HG03196 (cell line): ENCODE results near the gene HABP4.

ENCODE experiments used
- ATAC-seq: cut with Tn5 transposase; IDR thresholded peaks from one replicate; pipeline ENCODE4 v1.9.1; 2021; ENCODE audit not compliant: unreplicated experiment

Gene HABP4, protein sequence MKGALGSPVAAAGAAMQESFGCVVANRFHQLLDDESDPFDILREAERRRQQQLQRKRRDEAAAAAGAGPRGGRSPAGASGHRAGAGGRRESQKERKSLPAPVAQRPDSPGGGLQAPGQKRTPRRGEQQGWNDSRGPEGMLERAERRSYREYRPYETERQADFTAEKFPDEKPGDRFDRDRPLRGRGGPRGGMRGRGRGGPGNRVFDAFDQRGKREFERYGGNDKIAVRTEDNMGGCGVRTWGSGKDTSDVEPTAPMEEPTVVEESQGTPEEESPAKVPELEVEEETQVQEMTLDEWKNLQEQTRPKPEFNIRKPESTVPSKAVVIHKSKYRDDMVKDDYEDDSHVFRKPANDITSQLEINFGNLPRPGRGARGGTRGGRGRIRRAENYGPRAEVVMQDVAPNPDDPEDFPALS

DNA sequence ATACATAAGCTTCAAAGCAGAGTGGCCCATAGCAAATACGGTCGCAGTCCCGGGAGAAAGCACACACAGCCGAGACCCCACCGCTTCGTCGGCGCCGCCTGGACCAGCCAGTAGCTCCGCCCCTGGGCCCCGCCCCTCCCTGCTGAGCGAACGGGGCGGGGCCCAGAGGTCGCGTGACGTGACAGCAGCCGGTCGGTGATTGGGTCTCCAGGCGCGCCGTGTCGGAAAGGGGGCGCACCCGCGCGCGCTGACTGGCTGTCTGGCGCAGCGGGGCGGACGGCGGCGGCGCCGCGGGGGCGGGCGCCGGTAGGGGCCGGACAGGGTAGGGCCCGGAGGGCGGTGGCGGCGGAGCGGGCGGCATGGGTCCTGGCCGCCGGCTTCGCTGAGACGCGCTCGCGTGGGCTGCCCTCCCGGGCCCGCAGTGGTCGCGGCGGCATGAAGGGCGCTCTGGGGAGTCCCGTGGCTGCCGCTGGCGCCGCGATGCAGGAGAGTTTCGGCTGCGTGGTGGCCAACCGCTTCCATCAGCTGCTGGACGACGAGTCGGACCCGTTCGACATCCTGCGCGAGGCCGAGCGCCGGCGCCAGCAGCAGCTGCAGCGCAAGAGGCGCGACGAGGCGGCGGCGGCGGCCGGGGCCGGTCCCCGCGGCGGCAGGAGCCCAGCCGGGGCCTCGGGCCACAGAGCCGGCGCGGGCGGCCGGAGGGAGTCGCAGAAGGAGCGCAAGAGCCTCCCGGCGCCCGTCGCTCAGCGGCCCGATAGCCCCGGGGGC is at the start of gene HABP4:
HABP4 (plus strand) TSS at position 325 of the 768 bp plus-strand sequence; CDS start at position 436, 111 bp downstream.
- peak; percentile 93 for ATAC-seq

DNA sequence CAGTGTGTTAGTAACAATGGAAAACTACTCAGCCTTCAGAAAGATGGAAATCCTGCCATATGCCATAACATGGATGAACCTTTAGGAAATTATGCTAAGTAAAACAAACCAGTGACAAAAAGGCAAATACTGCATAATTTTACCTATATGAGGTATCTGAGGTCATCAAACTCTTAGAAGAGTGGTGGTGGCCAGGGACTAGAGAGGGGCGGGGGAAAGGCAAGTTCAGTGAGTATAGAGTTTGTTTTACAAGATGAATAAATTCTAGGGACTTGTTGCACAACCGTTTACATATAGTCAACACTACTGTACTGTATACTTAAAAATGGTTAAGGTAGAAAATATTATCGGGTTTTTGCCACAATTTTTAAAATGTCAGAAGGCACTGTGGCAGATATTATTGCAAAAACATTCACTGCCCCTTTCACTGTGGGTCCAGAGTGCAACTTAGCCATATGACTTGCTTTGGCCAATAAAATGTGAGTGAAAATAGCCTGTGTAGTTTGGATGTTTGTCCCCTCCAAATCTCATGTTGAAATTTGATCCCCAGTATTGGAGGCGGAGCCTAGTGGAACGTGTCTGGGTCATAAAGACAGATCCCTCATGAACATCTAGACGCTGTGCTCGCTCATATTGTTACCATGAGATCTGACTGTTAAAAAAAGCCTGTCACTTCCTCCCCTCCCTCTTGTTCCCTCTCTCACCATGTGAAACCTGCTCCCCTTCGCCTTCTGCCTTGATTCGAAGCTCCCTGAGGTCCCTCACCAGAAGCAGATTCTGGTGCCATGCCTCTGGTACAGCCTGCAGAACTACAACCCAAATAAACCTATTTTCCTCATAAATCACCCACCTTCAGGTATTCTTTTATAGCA is 41.3 kb upstream of the HABP4 start:
- no peak for ATAC-seq

DNA sequence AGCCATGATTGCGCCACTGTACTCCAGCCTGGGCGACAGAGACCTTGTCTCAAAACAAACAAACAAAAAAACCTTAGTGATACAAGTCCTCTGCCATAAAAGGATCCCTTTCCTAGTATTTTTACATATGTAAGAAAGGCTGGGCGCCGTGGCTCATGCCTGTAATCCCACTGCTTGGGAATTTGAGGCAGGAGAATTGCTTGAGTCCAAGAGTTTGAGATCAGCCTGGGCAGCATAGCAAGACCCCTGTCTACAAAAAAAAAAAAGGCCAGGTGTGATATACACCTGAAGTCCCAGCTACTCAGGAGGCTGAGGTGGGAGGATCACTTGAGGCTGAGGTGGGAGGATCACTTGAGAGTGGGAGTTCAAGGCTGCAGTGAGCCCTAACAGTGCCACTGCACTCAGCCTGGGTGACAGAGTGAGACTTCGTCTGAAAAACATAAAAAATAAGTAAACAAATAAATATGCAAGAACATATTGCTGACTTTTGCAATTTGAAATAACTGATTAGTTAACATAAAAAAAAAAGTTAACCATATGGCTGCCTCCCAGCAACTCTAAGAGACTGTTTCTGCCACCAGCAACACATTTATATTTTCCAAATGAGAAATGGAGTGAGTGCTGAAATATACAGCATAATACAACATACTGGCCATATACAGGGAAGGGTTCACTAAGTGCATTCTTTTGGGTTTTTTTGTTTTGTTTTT is 38.7 kb upstream of the HABP4 start:
- ATAC-seq: no peak

DNA sequence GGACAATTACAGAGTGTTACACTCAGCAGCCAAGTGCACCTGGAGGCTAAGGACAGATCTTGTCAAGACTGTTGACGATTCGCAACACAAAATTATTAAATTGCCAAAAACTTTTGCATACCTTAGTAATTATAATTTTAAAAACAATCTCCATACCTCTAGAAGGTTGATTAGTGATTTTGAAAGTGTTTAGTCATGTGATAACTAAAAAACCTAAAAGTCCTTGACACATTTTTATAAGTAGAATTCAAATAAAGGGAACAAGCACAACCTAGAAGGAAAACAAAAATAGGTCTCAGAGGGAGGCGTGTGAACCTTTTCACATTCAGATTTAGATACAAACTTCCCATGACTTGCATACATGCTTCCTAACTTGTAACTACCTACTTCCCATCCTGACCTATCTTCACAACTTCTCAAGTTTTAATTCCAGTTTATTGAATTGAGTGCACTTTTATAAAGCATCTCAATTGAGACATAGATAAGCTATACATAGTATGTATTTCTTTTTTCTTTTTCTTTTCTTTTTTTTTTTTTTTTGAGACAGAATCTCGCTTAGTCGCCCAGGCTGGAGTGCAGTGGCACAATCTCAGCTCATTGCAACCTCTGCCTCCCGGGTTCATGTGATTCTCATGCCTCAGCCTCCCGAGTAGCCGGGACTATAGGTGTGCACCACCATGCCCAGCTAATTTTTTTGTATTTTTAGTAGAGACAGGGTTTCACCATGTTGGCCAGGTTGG is 37.6 kb upstream of the HABP4 start:
- no peak for ATAC-seq

DNA sequence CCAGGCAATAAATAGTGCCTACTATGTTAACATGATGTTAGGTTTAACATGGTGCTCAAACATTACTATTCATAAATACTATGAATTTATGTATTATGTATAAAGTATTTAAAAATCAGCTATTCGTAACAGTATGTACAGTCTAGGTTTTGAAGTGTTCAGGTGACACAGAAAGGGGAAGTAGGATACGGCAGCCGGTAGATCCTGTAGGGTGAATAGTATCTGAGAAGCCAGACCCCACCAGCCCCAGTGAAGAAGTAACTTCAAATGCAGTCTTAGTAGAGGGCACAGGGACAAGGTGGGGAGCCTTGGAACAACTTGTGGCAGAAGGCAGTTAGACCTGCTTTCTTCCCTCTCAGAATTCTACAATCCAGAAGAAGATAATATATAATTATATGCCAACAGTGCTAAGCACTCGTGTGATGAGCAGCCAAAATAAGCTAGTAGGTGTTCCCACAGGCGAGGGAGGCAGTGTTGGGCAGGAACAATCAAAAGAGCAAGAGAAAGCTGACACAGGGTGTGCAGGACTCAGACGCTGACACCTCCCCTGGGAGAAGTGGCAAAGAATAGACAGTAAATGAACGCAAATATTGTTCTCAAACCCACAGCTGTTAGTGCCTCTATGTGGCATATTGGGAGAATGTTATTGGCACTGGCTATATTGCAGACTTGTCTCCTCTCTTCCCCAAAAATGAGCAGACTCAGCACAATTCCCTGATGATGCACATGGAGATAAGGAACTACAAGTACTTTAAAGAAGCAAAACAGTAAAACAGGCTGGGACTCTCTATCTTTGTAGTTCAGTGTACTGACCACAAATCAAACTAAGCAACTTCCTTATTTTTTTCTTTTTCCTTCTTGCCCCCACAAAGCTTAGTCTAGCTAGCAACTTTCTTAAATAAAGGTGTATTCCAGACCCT is 36.4 kb upstream of the HABP4 start:
- peak; percentile 23 for ATAC-seq

DNA sequence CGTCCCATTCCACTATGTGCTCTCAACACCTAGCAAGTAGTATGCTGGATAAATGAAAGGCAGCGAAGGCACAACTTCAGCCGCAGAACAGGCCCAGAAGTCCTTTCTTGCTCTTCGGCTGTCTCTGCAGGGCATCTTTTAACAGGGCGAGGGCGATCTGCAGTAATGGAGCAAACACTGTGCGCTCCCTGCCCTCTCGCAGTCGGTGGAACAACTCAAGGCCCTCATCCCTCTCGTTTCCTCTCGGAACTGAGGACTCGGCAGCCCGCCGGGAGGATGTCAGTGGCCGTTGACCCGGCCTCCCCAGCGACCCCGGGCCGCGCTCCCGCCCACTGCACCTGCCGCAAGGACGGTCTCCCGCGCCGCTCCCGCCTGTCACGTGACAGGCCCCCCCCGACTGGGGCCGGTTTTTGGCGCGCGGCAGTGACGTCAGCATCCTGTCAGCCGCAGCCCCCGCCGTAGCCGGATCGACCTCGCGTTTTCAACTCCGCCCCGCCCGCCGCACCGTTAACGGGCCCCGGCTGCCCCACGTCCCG is 32.9 kb upstream of the HABP4 start:
- ATAC-seq: peak; percentile 24

DNA sequence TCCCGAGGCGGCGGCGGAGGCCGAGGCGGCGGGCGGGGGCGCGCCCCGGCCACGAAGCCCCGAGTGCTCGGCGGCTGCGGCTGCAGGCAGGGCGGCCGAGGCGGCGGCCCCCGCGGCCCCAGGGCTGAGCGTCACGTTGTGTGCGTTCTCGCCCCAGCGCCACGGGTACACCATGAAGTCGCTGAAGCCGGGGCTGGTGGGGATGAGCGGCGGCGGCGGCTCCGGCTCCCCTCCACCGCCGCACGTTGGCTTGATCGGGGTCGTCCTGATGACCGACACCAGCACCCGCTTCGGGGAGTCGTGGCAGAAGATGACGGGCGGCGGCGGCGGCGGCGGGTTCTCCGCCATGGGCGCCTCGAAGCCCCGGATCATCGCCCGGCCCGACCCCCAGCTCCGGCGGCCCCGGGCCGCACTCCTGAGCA is 32.3 kb upstream of the HABP4 start:
- no peak for ATAC-seq

DNA sequence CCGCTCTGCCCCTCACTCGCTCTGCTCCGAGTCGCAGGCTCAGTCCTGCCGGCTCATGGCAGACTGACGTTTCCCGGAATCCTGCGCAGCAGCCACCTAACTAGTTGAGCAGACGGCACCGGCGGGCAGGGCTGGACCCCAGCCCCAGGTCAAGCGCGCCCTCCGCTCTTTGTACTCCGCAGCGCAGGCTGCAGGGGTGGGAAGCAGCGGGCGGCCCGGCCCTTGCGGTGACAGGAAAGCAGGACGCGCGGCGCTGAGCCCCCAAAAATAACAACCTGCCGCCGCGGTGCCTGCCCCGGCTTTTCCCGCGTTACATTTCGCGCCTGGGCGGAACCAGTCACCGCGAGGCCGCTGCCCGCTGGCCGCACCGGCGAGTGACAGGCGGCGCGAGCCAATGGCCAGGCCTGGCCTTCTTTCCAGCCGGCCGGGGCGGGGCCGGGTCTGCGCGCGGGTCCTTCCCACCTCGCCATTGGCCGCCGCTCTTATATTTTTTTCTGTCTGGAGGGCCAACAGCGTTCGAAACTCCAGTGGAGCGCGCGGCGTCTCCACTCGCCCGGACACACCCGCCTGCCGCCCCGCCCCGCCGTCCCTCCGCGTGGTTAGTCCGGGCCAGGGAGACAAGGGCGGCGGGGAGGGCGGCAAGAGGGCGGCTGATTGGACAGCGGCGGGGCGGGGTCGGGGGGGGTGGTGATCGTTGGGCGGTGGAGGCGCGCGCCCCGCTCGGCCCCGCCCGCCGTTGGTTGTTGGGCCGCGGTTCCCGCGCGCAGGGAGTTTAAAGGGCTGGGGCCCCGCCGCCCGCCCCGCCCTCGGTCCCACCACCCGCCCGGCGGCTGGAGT is 31.7 kb upstream of the HABP4 start, which contains the start of gene ZNF367:
ZNF367 (minus strand) TSS at position 288 of the 837 bp plus-strand sequence. CDS start 338 bp downstream, outside the sequence.
- peak; percentile 61 for ATAC-seq

DNA sequence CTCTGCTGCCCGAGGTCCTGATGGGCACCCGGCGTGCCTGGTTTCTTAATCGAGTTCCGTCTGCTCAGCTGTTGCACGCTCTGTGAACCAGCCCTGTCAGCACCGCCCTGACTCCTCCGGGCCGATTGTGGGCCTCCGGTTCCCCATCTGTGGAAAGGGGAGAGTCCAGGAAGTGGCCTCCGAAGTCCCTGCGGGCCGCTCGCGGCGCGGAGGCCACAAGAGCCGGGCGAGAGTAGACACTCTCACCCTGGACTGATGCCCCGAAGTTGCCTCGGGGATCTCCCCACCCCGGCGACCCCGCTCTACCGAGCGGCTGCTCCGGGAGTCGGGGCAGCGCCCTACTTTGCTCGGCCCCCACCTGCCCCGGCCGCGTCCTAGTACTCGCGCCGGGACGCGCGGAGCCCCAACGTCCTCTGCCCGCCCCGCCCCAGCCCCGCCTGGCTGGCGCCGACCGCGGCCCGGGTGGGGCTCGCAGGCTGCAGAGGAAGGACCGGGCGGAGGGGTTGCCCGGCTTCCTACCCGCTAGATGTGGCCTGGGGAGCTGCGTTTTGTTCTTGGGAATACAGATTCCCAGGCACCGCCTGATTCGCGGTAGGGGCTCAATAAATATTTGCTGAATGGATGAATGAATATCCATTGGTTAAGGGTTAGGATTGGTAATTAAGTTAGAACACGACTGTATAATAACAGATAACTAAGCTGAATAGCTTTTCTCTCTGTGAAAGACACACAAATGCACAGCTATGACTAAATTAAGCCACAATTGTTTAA is 30.9 kb upstream of the HABP4 start:
- ATAC-seq: peak; percentile 32

DNA sequence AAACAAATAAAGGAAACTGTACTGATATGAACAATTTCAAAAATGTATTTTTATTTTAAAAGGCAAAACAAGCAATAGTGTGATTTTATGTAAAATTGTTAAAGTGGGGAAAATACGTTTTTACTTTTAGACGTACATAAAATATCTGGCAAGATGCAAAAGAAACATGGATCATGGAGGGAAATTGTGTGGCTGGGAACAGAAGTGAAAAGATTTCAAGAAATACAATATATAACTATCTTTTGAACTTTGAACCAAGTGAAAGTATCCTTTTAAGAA is 30.3 kb upstream of the HABP4 start:
- no peak for ATAC-seq

DNA sequence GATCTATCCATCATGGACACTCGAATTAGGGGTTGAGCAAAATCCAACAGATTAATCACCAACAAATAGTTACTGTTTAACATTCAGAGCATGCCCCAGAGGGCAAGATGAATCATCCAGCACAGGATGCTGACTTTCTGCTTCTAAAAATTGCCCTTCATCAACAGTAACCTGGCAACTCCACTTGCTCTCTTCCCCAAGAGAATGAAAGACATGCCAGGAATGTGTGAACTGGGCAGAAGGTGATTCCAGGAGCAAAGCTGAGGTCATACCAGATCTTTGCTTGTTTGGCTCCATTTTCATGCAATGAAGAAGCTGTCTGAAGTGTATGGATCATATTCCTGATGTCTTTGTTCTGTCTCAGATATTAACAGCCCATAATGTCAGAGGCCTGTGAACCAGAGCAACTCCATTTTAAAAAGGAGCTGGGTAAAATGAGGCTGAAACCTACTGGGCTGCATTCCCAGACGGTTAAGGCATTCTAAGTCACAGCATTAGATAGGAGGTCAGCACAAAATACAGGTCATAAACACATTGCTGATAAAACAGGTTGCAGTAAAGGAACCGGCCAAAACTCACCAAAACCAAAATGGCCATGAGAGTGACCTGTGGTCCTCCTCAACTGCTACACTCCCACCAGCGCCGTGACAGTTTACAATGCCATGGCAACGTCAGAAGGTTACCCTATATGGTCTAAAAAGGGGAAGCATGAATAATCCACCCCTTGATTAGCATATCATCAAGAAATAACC is 29.3 kb upstream of the HABP4 start:
- ATAC-seq: no peak

DNA sequence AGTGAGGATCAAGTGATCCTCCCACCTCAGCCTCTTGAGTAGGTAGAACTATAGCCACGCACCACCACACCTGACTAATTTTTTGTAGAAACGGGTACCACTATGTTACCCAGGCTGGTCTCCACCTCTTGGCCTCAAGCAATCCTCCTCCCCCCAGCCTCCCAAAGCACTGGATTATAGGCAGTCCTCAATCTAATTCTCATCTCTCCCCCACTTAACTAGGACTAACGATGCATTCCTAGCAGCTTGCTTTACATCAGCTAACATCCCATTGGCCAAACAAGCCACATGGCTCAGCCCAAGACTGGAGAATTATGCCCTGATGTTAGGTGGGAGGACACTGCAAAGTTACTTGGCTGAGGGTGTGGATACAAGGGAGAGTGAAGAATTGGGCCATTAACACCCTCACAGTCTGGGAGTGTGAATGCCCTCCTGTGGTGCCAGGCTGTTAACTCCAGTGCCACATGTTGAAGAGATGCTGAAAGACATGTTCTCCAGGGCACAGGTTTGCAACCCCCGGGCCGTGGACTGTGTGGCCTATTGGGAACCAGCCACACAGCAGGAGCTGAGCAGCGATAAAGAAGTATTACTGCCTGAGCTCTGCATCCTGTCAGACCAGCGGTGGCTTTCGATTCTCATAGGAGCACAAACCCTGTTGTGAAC is 26.5 kb upstream of the HABP4 start:
- ATAC-seq: no peak

DNA sequence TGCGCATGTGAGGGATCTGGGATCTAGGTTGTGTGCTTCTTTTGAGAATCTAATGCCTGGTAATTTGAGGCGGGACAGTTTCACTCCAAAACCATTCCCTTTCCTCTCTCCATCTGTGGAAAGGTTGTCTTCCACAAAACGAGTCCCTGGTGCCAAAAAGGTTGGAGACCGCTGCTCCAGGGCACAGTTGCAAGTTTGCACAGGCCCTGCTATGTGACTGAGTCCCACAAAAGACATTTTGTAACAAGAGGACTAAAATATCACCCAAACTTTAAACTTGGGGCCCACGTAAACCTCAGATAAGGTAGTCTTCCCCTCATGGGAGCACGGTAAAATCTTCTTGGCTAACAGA is 26.0 kb upstream of the HABP4 start:
- no peak for ATAC-seq

DNA sequence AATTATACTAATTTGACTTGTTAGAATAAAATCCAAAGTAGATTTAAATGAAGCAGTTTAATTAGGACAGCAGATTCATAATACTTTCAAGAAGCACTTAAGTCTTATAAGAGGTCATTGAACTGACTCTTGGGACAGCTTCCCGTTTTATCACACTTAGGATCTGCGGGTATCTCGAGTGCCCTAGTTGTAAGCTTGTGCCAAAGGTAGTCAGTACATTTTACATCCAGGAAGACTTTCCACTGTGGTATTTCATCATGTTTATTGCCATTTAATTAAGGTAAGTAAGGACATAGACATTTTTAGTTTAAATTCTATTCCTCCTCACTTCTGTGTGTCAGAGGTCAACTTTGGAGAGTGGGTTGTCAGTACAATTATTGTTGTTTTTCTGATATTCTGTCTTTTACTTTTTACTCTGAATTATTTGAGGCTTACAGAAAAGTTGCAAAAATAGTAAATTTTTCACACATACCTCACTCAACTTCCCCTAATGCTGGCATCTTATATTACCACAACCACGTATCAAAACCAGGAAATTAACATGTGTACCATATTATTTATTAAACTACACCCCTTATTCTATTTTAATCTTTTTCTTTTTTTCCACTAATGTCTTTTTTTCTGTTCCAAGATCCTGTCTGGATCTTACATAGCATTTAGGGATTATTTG is 24.3 kb upstream of the HABP4 start:
- ATAC-seq: no peak

DNA sequence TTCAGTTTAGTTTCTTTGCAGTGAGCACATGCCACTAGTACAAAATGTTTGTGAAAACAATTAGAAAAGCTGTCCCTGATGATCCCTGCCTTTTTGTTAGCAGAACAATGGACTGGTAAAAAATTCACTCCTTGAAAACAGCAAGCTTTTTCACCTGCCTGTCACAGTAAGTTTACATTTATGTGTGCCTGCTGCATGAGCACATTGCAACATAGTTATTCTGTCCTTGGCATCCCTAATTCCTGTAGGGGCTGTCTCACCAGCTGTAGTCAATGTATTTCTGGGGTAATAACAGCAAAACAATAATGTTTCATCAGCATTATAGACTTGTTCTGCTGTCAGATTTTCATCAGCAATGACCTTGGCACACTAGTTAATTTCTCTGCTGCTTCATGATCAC is 20.2 kb upstream of the HABP4 start:
- no peak for ATAC-seq
